KMS-11 (cell line): ENCODE data around the gene PRR12.

Experiments used
- H2AFZ ChIP-seq: fragments of 200-600 bp; sonication (generic); 2 replicates; pipeline ENCODE4 v1.6.1; 2016; ENCODE audit warnings: antibody characterized with exemption, mixed run types, low read depth
- H3K27ac ChIP-seq: fragments of 200-600 bp; sonication (generic); 2 replicates; pipeline ENCODE4 v1.6.1; 2016; ENCODE audit warnings: mild to moderate bottlenecking, mixed run types
- H3K27me3 ChIP-seq: fragments of 200-600 bp; sonication (generic); 2 replicates; pipeline ENCODE4 v1.6.1; 2017; ENCODE audit warnings: mild to moderate bottlenecking, low read depth, mixed run types, moderate library complexity; ENCODE audit not compliant: insufficient read depth
- H3K36me3 ChIP-seq: fragments of 200-600 bp; sonication (generic); 2 replicates; pipeline ENCODE4 v1.6.1; 2017; ENCODE audit warnings: mild to moderate bottlenecking, mixed run types; ENCODE audit not compliant: insufficient read depth
- H3K4me1 ChIP-seq: fragments of 200-600 bp; sonication (generic); 2 replicates; pipeline ENCODE4 v1.6.1; 2016; ENCODE audit warnings: mild to moderate bottlenecking, low read depth, mixed run types; ENCODE audit not compliant: poor library complexity, severe bottlenecking
- H3K4me2 ChIP-seq: fragments of 200-600 bp; sonication (generic); 2 replicates; pipeline ENCODE4 v1.7.0; 2016; ENCODE audit warnings: mild to moderate bottlenecking, mixed run types
- H3K4me3 ChIP-seq: fragments of 200-600 bp; sonication (generic); IDR thresholded peaks from 2 replicates; pipeline ENCODE4 v1.6.1; 2017; ENCODE audit warnings: low read depth, low read length, mixed read lengths; ENCODE audit not compliant: insufficient read depth
- H3K79me2 ChIP-seq: fragments of 200-600 bp; sonication (generic); 2 replicates; pipeline ENCODE4 v1.6.1; 2016; ENCODE audit warnings: low read depth, mixed run types; ENCODE audit not compliant: insufficient read depth
- H3K9ac ChIP-seq: fragments of 200-600 bp; sonication (generic); 2 replicates; pipeline ENCODE4 v1.6.1; 2016; ENCODE audit warnings: mild to moderate bottlenecking, mixed run types
- H4K20me1 ChIP-seq: fragments of 200-600 bp; sonication (generic); 2 replicates; pipeline ENCODE4 v1.6.1; 2016; ENCODE audit warnings: mild to moderate bottlenecking, mixed run types; ENCODE audit not compliant: insufficient read depth
- TF ChIP-seq, protein P1 (sequence below): fragments of 200-600 bp; sonication (generic); conservative IDR thresholded peaks from 2 replicates; pipeline ENCODE4 v1.6.1; 2017; ENCODE audit warnings: low read depth, mild to moderate bottlenecking, antibody characterized with exemption, low read length, moderate library complexity, mixed read lengths

Gene PRR12

GRCh38 chr19:49544154-49544553, 46.8 kb upstream of the PRR12 start:
- H3K27me3 ChIP-seq = no peaks in the 10 kb centered on the region
- no peaks in the 10 kb centered on the region for H3K36me3 ChIP-seq
- no peak overlapping the region for H2AFZ ChIP-seq
- no peak overlapping the region for H3K9ac ChIP-seq
- H3K27ac ChIP-seq = no peak overlapping the region
- H3K79me2 ChIP-seq = no peaks in the 10 kb centered on the region
- no peak overlapping the region for H3K4me3 ChIP-seq
- peaks cover 12% of the 10 kb centered on the region for H3K4me1 ChIP-seq
- H4K20me1 ChIP-seq = no peaks in the 10 kb centered on the region
- TF ChIP-seq, protein P1, sequence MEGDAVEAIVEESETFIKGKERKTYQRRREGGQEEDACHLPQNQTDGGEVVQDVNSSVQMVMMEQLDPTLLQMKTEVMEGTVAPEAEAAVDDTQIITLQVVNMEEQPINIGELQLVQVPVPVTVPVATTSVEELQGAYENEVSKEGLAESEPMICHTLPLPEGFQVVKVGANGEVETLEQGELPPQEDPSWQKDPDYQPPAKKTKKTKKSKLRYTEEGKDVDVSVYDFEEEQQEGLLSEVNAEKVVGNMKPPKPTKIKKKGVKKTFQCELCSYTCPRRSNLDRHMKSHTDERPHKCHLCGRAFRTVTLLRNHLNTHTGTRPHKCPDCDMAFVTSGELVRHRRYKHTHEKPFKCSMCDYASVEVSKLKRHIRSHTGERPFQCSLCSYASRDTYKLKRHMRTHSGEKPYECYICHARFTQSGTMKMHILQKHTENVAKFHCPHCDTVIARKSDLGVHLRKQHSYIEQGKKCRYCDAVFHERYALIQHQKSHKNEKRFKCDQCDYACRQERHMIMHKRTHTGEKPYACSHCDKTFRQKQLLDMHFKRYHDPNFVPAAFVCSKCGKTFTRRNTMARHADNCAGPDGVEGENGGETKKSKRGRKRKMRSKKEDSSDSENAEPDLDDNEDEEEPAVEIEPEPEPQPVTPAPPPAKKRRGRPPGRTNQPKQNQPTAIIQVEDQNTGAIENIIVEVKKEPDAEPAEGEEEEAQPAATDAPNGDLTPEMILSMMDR = no peak
- no peak overlapping the region for H3K4me2 ChIP-seq

- TF ChIP-seq, protein P1 = peak; percentile 98
- peaks cover 12% of the 10 kb centered on the region for H3K4me1 ChIP-seq
- H3K79me2 ChIP-seq = no peaks in the 10 kb centered on the region
- peak overlapping the region; percentile 67 for H3K4me2 ChIP-seq
- H4K20me1 ChIP-seq = no peaks in the 10 kb centered on the region
- no peaks in the 10 kb centered on the region for H3K27me3 ChIP-seq
- no peaks in the 10 kb centered on the region for H3K36me3 ChIP-seq
- H2AFZ ChIP-seq = peak overlapping the region; percentile 43
- no peak overlapping the region for H3K9ac ChIP-seq
- H3K4me3 ChIP-seq = no peak overlapping the region
- H3K27ac ChIP-seq = no peak overlapping the region
Measured at GRCh38 chr19:49546825-49547565, 44.0 kb upstream of the PRR12 start.

GRCh38 chr19:49549045-49549444, 41.9 kb upstream of the PRR12 start:
- TF ChIP-seq, protein P1 = no peak
- Histone ChIP-seq H3K4me1 (peaks cover 12% of the 10 kb centered on the region), H3K27ac (no peak overlapping the region), H3K27me3 (no peaks in the 10 kb centered on the region), H3K79me2 (no peaks in the 10 kb centered on the region), H3K4me3 (no peak overlapping the region), H3K36me3 (no peaks in the 10 kb centered on the region), H3K9ac (no peak overlapping the region), H2AFZ (no peak overlapping the region), H4K20me1 (no peaks in the 10 kb centered on the region), H3K4me2 (no peak overlapping the region)

GRCh38 chr19:49551531-49551930, 39.5 kb upstream of the PRR12 start:
- Histone ChIP-seq H3K4me3 (no peak overlapping the region), H2AFZ (no peak overlapping the region), H4K20me1 (no peaks in the 10 kb centered on the region), H3K36me3 (no peaks in the 10 kb centered on the region), H3K4me2 (no peak overlapping the region), H3K9ac (no peak overlapping the region), H3K79me2 (no peaks in the 10 kb centered on the region), H3K4me1 (peaks cover 9% of the 10 kb centered on the region), H3K27me3 (no peaks in the 10 kb centered on the region), H3K27ac (no peak overlapping the region)
- TF ChIP-seq, protein P1 = no peak
